Testis (tissue), 2 donors: ENCODE data around the gene HLA-A.

ENCODE experiments used
- POLR2A ChIP-seq: fragments of 450-650 bp; IDR thresholded peaks from one replicate; pipeline ENCODE4 v1.6.1; 2017; ENCODE audit warnings: antibody characterized with exemption, mild to moderate bottlenecking, moderate library complexity
- TF ChIP-seq, protein P1 (sequence below), 3 experiments: fragments of 450-650 bp in 2 of 3; fragments of 200-600 bp in 1 of 3; sonication (generic) in 1 of 3; IDR thresholded peaks; one replicate each; pipeline ENCODE4 v1.5.1; 2016 to 2019; ENCODE audit warnings: antibody characterized with exemption in 3 of 3, mild to moderate bottlenecking in 2 of 3, moderate library complexity in 1 of 3

DNA sequence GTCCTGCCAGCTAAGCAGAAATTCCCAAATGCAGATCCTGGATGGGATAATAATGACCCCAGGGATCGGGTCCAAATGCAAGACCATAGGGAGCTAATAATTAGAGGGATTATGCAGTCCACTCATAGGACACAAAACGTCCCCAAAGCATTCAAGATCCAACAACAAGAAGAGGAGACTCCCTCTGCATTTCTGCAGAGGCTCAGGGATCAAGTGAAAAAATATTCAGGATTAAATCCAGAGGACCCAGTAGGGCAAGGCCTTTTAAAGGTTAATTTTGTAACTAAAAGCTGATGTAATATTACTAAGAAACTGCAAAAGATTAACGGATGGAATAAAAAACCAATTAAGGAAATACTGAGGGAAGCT, 22.2 kb downstream of the HLA-A start:
- TF ChIP-seq, protein P1, sequence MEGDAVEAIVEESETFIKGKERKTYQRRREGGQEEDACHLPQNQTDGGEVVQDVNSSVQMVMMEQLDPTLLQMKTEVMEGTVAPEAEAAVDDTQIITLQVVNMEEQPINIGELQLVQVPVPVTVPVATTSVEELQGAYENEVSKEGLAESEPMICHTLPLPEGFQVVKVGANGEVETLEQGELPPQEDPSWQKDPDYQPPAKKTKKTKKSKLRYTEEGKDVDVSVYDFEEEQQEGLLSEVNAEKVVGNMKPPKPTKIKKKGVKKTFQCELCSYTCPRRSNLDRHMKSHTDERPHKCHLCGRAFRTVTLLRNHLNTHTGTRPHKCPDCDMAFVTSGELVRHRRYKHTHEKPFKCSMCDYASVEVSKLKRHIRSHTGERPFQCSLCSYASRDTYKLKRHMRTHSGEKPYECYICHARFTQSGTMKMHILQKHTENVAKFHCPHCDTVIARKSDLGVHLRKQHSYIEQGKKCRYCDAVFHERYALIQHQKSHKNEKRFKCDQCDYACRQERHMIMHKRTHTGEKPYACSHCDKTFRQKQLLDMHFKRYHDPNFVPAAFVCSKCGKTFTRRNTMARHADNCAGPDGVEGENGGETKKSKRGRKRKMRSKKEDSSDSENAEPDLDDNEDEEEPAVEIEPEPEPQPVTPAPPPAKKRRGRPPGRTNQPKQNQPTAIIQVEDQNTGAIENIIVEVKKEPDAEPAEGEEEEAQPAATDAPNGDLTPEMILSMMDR (IDR thresholded peaks at IDR 0.05), result no peak
- TF ChIP-seq POLR2A, result no peak
